ENCODE data around the gene CHCHD4. TPM values are rescaled to one million over a fixed set of nuclear protein-coding genes. Genes with fewer than 3 reads are reported as not detected.
A peak's percentile ranks its signal among the peaks of the same experiment; 100 is the strongest.
"Not testable (repeated sequence)": the region's sequence is repeated elsewhere in the genome, so short reads cannot be mapped to it uniquely, and the experiment has no call there.

Gene CHCHD4
- total RNA-seq, 1 donor from 2014 or later: 16.0 TPM

DNA sequence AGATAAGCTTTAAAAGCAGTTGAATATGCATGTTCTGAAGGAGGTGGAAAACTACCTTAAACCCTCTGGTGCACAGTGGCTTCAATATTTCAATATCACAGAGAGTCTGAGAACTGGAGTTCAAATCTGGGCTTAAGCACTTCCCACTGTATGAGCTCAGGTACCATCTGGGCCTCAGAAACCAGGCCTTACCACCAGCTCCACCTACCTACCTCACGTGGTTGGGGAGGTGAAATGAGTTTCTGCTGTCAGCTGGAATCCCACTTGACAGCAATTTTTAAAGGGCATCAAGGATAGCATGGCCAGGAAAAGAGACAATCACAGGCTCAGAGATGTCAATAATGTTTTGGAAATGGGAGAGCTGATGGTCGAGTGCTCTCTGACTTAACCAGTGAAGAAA is 5.0 kb downstream of the CHCHD4 start:
- DNase-seq: no peak

DNA sequence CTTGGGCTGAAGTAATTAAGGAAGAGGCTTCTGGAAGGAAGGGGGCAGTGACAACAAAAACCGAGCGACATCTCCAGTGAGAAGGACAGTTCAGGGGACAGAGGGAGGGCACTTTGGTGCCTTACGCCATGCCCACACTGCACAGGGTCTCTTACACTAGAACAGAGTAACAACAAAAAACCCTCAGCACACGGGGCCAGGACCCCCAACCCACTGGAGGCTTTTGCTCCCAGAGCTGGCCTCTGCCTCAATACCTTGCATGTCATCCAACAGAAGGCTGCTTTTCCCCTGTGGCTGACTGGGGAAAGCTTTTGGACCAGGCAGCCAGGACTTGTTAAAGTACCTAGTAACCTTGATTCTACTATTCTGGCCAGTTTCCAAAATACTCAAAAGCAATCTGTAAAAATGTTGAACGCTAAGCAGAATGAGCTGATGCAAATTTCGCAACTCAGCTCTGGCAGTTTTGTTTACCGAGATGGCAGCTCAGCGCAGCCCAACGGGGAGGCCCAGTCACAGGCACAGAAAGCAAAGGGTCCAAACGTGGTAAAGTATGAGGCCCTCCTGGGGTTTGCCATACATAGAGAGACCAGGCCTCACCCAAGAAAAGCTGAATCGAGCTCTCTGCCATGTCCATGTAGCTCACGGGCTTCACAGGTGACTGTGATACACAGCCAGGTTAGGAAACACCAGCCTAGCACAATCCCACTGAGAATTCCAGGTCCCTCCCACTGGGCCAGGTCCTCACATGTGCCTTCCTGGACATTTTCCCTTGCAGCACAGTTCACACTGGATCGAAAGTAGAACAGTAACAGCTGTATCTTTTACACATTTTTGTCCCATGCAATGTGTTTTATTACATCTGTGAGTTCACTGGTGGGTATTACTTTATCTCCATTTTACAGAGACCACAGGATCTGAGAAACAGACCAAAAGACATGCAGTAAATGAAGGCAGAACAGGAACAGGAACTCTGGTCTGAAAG is 6.0 kb downstream of the CHCHD4 start:
- DNase-seq: no peak

DNA sequence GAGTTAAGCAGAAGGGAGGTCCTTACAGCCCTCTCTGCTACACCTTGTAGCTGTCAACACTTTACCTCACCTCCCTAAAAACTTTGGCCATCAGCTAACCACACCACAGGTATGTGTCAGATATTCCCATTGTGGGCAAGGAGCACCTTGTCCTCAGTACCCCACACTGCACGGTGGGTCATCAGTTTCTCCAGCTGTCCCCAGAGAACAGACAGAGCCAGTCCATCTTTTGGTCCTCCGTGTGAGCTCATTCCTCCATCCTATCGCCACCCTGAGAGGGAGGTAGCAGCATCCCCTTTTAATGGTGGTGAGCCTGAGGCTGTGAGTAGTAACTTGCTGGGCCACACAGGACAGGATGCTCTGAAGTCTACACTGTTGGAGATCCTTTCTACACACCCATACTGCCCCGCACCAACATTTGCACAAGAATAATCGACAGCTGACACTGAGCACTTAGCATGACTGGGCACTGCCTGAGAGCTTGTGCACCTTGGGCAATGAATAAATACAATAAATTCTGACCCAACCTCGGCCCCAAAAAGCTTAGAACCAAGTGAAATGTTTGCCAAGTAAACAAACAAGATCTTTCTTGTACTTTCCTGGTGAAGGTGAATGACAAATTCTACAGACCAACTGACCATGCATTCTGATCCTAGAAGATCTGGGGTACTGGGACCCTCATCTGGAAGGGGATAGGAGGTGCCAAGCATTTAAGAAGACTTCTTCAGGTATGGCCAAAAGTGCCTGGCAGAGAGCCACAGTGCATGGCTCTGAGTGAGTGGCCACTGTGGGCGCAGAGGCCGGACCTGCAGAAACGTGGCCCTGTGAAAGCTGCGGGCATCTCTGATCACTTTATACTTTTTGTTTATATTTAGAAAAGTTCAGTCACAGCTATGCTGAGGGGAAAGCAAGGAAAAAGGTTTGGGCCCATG is 6.9 kb downstream of the CHCHD4 start:
- DNase-seq: no peak

DNA sequence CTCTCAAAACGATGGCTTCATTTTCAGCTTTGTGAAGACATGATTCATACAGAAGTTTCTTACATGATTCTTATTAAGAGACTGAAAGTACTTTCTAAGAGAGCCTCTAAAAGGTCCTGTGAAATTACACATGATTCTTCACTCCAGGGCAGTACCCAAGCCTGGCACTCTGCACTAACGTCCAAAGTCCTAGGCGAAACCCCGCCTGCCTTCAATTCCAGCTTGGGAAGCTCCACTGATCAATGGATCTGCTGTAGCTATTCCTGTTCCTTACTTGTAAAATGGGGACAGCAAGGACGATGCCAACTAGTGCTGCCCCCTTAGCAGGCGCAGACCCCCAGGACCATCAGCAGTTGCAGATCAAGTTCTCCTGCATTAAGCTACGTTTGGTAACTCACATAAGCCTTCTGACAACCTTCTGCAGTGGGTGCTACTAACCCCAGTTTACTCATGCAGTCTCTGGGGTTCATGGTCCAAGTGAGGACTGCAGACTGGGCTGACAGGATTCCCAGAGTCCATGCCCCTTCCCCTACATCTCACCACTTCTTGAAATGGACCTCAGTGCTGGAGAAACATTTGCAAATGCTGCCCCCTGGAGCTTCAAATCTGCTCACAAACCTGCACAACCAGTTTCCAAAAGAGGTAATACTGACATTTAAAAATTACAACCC is 10.6 kb downstream of the CHCHD4 start:
- DNase-seq: peak; percentile 20

DNA sequence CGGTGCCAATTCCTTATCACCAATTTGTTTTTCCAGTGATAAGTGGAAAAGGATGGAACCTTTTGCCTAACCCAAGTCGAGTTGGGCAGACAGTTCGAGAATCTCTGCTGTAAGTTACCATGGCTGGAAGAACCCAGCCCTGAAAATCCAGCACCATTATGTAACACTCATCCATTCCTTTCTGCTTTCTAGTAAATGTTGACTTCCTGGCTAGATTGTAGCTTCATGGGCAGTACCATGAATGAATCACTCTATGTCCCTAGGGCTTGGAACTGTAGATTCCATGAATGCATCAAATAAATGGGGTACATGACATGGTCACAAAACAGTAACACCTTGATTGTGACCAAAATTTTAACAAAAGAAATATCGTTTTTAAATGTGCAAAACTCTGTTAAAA is 14.0 kb downstream of the CHCHD4 start:
- DNase-seq: no peak

DNA sequence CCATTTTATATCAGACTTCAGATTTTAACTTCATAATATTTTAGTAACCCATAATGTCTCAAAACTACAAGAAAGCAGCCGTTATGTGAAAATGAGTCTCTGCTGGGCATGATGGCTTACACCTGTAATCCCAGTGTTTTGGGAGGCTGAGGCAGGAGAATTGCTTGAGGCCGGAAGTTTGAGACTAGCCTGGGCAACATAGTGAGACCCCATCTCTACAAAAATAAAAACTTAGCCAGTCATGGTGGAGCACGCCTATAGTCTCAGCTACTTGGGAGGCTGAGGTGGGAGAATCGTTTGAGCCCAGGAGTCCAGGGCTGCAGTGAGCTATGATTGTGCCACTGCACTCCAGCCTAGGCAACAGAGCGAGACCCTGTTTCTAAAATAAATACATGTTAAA is 14.8 kb downstream of the CHCHD4 start:
- not testable (repeated sequence) for DNase-seq

DNA sequence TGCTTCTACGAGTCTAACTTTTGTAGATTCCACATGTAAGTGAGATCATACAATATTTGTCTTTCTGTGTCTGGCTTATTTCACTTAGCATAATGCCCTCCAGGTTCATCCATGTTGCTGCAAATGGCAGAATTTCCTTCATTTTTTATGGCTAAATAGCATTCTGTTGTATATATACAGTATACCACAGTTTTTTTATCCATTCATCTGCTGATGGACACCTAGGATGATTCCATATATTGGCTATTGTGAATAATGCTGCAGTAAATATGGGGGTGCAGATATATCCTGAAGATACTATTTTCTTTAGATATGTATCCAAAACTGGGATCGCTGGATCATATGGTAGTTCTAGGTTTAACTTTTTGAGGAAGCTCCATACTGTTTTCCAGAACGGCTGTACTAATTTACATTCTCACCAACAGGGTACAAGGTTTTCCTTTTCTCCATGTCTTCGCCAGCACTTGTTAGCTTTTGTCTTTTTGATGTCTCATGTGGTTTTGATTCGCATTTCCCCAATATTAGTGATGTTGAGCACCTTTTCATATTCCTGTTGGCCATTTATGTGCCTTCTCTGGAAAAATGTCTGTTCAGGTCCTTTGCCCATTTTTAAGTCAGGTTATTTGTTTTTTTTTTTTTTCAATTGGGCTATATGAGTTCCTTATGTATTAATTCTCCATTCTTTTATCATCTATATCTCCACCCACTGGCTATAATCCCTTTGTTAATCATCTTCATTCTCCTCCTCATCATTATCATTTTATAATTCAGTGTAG is 26.9 kb downstream of the CHCHD4 start:
- no peak for DNase-seq

DNA sequence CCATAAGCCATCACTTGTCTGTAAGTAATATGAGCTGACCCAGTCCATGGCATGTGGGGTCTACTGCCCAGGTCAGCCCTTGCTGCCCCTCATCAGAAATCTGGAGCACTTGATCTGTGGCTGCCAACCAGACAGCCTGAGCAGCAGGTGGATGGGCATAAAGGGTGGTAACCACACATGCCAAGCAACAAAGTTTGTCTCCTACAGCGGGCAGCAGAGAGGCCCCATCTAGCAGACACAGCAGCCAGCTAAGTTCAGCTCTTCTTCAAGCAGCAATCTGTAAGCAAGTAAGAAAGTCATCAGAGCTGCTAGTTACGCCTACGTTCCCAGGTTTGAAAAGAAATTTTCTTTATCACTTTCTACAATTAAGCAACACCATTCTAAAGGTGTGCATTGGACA is 27.9 kb downstream of the CHCHD4 start:
- no peak for DNase-seq

DNA sequence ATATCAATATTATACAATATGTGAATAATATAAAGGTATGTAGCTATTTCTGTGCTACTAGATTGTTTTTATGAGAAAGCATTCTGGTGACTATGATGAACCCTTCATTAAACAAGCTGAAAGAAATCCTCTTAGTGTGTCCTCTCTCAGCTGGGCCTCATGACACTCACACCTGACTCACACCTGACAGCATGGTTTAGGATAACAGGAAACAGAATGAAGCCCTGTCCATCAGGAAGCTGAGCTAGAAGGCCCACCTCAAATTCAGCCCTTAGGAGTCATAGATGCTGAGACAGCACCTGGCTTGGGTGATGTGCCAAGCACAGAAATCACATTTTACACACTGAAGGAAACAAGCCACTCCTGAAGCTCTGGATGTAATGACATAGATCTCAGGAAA is 30.8 kb downstream of the CHCHD4 start:
- DNase-seq: no peak

DNA sequence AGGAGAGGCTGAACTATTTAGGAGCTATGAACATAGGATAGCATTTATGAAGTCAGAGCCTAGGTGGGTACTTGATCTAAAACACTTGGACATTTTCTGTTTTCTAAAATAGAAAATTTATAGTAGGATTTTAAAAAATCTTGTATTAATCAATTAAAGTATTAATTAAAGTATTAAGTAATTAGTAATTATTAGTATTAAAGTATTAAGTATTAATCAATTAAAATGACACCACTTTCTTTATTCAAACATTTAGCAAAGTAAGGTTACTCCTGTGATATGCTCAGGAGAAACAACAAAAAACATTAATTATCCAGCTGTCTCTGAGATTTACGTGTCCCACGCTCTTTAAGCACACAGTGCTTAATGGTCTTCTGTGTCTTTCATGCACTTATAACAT is 32.2 kb downstream of the CHCHD4 start:
- DNase-seq: no peak

DNA sequence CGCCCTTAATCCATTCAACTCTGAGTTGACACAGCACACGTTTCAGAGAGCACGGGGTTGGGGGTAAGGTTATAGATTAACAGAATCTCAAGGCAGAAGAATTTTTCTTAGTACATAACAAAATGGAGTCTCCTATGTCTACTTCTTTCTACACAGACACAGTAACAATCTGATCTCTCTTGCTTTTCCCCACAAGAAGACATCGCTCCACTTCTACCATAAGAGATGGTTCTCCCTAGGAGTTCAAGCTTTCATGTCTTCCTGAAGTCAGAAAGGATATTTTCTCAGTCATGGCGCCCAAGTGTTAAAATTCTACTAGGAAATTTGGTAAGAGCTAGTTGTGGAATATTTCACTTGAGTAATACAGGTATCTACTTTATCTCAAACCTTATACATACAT is 32.7 kb downstream of the CHCHD4 start:
- DNase-seq: not testable (repeated sequence)

DNA sequence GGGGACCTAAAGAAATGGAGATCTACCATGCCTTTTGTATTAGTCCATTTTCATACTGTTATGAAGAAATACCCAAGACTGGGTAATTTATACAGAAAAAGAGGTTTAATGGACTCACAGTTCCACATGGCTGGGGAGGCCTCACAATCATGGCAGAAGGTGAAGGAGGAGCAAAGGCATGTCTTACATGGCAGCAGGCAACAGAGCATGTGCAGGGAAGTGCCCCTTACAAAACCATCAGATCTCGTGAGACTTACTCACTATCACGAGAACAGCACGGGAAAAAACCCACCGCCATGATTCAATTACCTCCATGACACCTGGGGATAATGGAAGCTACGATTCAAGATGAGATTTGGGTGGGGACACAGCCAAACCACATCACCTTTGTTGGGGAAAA is 37.2 kb downstream of the CHCHD4 start:
- not testable (repeated sequence) for DNase-seq

DNA sequence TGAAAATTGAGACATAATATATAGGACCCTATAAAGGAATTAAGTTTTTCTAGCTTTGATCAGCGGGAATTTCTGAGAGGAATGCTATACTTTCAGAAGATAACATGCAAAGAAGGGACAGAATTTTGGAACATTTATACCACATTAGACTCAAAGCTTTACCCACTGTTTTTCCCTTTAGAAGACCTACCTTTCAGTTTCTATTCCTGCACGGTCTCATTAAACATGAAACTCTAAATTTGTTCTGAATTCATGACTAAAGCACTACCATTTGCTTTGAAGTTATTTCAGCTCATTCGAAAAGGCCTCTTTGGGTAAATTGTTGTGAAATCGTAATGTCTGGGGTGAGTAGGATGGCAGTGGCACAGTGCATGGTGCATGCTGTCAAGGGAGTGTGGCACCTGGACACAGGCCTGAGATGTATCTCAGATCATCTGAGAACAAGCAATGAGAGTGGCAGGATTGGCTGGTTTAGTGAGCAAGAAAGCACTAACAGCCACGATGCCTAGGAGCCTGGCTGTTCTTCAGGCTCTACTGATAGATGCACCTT is 42.5 kb downstream of the CHCHD4 start:
- DNase-seq: no peak

DNA sequence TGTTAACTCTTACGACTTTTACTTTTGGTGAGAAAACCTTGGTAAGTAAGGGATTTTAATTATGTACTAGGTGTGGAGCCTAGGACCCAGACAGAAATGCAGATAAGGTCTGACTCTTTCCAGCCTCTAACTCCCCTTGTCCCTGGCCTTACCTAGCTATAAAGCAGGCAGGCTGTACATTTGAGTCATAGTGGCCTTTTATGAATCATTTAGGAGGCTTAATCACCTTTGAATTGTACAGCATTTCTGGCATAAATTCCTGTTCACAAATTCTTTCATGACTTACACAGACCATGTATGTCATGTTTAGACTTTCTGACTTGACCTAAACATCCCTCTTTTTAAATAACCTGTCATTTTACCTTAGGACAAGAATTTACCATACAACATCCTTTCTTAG is 47.4 kb downstream of the CHCHD4 start:
- no peak for DNase-seq

DNA sequence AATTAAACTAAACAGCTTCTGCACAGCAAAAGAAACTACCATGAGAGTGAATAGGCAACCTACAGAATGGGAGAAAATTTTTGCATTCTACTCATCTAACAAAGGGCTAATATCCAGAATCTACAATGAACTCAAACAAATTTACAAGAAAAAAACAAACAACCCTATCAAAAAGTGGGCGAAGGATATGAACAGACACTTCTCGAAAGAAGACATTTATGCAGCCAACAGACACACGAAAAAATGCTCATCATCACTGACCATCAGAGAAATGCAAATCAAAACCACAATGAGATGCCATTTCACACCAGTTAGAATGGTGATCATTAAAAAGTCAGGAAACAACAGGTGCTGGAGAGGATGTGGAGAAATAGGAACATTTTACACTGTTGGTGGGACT is 49.4 kb downstream of the CHCHD4 start:
- not testable (repeated sequence) for DNase-seq

DNA sequence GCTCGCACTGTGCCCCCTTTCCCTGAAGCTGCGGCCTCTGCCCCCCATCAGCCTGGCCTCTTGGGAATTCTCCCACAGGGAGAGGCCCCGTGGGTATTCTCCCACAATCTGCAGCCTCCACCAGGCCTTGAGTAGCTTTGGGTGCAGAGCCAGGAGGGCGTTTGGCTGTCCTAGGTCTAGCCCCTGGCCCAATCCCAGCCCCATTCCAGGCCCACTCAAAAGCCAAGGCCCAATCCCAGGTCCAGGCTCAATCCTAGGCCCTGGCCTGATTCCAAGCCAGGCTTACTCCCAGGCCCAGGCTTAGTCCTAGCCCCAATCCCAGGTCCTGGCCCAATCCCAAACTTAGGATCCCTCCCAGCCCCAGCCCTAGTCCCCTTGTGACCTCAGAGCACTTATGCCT is 59.8 kb downstream of the CHCHD4 start:
- no peak for DNase-seq

DNA sequence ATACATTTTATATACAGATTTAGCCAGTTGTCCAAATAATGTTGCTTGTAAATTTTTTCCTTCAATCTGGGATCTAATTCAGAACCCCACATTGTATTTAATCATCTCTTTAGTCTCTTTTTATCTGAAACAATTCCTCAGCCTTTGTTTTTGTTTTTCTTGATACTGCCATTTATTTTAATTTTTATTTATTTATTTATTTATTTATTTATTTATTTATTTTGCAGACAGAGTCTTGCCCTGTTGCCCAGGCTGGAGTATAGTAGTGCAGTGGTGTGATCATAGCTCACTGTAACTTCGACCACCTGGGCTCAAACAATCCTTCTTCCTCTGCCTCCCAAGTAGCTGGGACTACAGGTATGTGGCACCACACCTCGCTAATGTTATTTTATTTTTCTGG is 61.5 kb downstream of the CHCHD4 start:
- no peak for DNase-seq
